Measurements from ENCODE around the gene ACOT12. TPM values are rescaled to one million over a fixed set of nuclear protein-coding genes. Genes with fewer than 3 reads are reported as not detected.

Gene ACOT12
- total RNA-seq, 1 donor from 2014 or later = 0.46 TPM

- Mint-ChIP-seq H3K4me1 (ENCODE audit: unreplicated experiment) (peaks cover 24% of the 10 kb centered on the region), H3K27me3 (no peaks in the 10 kb centered on the region), H3K27ac (no peak overlapping the region), H3K36me3 (peaks cover 15% of the 10 kb centered on the region), H3K4me3 (no peak overlapping the region), H3K9me3 (no peaks in the 10 kb centered on the region)
- no peak for DNase-seq (ENCODE audit: extremely low spot score, unreplicated experiment)
- no peak for TF ChIP-seq CTCF (conservative IDR thresholded peaks at IDR 0.05)
Measured at GRCh38 chr5:81428446-81428845, 34.5 kb upstream of the ACOT12 start.

- no peaks in the 10 kb centered on the region for H3K9me3 Mint-ChIP-seq
- H3K36me3 Mint-ChIP-seq = peaks cover 15% of the 10 kb centered on the region
- H3K27me3 Mint-ChIP-seq = no peaks in the 10 kb centered on the region
Measured at GRCh38 chr5:81427566-81427965, 33.6 kb upstream of the ACOT12 start.

GRCh38 chr5:81426359-81427030 is 32.6 kb upstream of the ACOT12 start:
- H3K36me3 Mint-ChIP-seq = peaks cover 18% of the 10 kb centered on the region
- no peak overlapping the region for H3K4me3 Mint-ChIP-seq
- TF ChIP-seq CTCF (conservative IDR thresholded peaks at IDR 0.05) = no peak
- no peak overlapping the region for H3K27ac Mint-ChIP-seq
- H3K4me1 Mint-ChIP-seq (ENCODE audit: unreplicated experiment) = peaks cover 37% of the 10 kb centered on the region
- H3K27me3 Mint-ChIP-seq = no peaks in the 10 kb centered on the region
- H3K9me3 Mint-ChIP-seq = no peaks in the 10 kb centered on the region
- no peak for DNase-seq (ENCODE audit: extremely low spot score, unreplicated experiment)

More at GRCh38 chr5:81427566-81427965, 33.6 kb upstream of the ACOT12 start:
- H3K4me1 Mint-ChIP-seq (ENCODE audit: unreplicated experiment) = peaks cover 30% of the 10 kb centered on the region
- H3K27ac Mint-ChIP-seq = no peak overlapping the region
- no peak for DNase-seq (ENCODE audit: extremely low spot score, unreplicated experiment)
- TF ChIP-seq CTCF (conservative IDR thresholded peaks at IDR 0.05) = no peak
- H3K4me3 Mint-ChIP-seq = no peak overlapping the region

GRCh38 chr5:81425569-81425968 is 31.6 kb upstream of the ACOT12 start:
- no peaks in the 10 kb centered on the region for H3K9me3 Mint-ChIP-seq
- peak; percentile 86 for TF ChIP-seq CTCF (conservative IDR thresholded peaks at IDR 0.05)
- no peak overlapping the region for H3K4me3 Mint-ChIP-seq
- DNase-seq (ENCODE audit: extremely low spot score, unreplicated experiment) = no peak
- no peak overlapping the region for H3K27ac Mint-ChIP-seq
- H3K36me3 Mint-ChIP-seq = peaks cover 15% of the 10 kb centered on the region
- no peaks in the 10 kb centered on the region for H3K27me3 Mint-ChIP-seq
- H3K4me1 Mint-ChIP-seq (ENCODE audit: unreplicated experiment) = peaks cover 34% of the 10 kb centered on the region

GRCh38 chr5:81424728-81425127 is 30.8 kb upstream of the ACOT12 start:
- Mint-ChIP-seq H3K4me1 (ENCODE audit: unreplicated experiment) (peaks cover 31% of the 10 kb centered on the region), H3K27ac (no peak overlapping the region)

More at GRCh38 chr5:81424728-81425127, 30.8 kb upstream of the ACOT12 start:
- H3K36me3 Mint-ChIP-seq = peaks cover 24% of the 10 kb centered on the region
- H3K27me3 Mint-ChIP-seq = no peaks in the 10 kb centered on the region
- no peak for DNase-seq (ENCODE audit: extremely low spot score, unreplicated experiment)
- no peaks in the 10 kb centered on the region for H3K9me3 Mint-ChIP-seq
- no peak for TF ChIP-seq CTCF (conservative IDR thresholded peaks at IDR 0.05)
- no peak overlapping the region for H3K4me3 Mint-ChIP-seq

Data from type B pancreatic cell (in vitro differentiated cells).